ENCODE measurements around the gene SMIM33. TPM values are rescaled to one million over a fixed set of nuclear protein-coding genes. Genes with fewer than 3 reads are reported as not detected.
A peak's percentile ranks its signal among the peaks of the same experiment; 100 is the strongest.
"Not testable (repeated sequence)": the region's sequence is repeated elsewhere in the genome, so short reads cannot be mapped to it uniquely, and the experiment has no call there.

Gene SMIM33
- total and polyA plus RNA-seq, 2 experiments from 2014 or later = not detected

DNA sequence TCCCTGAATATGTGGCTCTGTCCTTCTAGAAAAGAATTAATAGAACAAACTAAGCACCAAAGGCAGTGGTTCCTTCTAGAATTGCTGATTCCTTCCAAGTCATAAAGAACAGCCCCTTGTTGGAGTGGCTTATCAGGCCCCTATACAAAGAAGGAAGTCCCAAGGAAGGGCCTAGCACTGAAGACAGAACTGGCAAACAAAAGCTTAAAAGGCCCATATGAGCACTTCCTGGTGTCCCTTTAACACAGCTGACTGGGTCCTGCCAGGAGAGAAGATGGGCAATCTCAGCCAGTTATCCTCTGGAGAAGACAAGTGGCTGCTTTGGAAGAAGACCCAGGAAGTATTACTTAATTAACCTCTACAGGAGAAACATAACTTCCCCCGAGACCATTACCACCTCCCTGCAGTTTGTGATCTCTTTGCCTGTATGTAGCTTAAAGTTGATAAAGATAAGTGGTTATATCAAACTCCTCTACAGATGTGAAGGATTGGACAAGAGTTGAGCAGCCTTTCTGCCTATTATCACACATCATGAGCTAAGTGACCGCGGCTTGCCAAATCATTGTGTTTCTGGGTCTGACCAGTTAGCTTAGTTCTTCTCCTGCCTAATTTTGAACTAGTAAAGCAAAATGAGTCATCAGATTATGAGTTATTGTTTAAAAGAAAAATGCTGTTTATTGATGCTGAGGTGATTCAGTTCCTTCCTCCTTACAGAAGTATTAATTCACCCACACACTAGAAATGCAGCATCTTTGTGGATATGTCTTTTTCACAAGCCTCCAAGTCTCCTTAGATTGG, 25.0 kb downstream of the SMIM33 start:
- peak; percentile 83 for DNase-seq
- Histone ChIP-seq H3K9me2 (ENCODE audit: insufficient read depth) (no peaks in the 10 kb centered on the region), H3F3A (ENCODE audit: insufficient read depth) (peaks cover 38% of the 10 kb centered on the region), H3K9me3 (ENCODE audit: low read depth) (no peaks in the 10 kb centered on the region), H3K36me3 (ENCODE audit: low read depth) (no peaks in the 10 kb centered on the region), H3K4me2 (ENCODE audit: unreplicated experiment) (peak overlapping the region; percentile 63), H3K27ac (peak overlapping the region; percentile 37), H3K4me3 (0 out of 2 replicates have a peak overlapping the region, but pooled peaks have one; percentile 10), H4K20me1 (ENCODE audit: insufficient read depth) (no peaks in the 10 kb centered on the region), H3K79me2 (ENCODE audit: insufficient read depth) (no peaks in the 10 kb centered on the region), H3K27me3 (replicated peaks; ENCODE audit: insufficient read depth) (no peaks in the 10 kb centered on the region), H3K9ac (no peak overlapping the region), H2AFZ (0 out of 2 replicates have a peak overlapping the region, but pooled peaks have one; percentile 1), H3K4me1 (ENCODE audit: insufficient read depth) (peaks cover 40% of the 10 kb centered on the region)
- WGBS, 2 experiments (ENCODE audit: low coverage in 1 of 2, low lambda C conversion rate in 2 of 2, missing lambda C conversion rate in 2 of 2) = 50 to 58% methylated on average over 3 of the region's 3 CpGs
- in situ Hi-C loops (cut with MboI) = no loop called here
- TF ChIP-seq EZH2 (IDR thresholded peaks at IDR 0.05; ENCODE audit: insufficient read depth, poor library complexity, severe bottlenecking) = no peak
- TF ChIP-seq EZH2phosphoT487 (IDR thresholded peaks at IDR 0.05; ENCODE audit: insufficient read depth, low read depth) = no peak

DNA sequence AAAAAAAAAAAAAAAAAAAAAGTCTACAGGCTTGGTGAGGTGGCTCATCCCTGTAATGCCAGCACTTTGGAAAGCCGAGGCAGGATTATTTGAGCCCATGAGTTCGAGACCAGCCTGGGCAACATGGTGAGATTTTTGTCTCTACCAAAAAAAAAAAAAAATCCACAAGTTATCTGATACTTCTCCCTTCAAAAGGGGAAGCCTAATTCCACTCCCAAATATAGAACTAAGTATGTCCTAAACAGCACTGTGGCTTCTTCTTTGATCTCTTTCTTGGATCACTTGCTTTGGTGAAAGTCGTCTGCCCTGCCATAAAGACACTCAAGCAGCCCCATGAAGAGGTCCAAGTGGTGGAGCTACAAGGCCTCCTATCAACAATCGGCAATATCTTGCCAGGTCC, 30.6 kb downstream of the SMIM33 start:
- Histone ChIP-seq H3K36me3 (ENCODE audit: low read depth) (no peaks in the 10 kb centered on the region), H3K4me2 (ENCODE audit: unreplicated experiment) (no peak overlapping the region), H3F3A (ENCODE audit: insufficient read depth) (peaks cover 7% of the 10 kb centered on the region; the same call in 1 of the 2 replicates), H3K4me1 (ENCODE audit: insufficient read depth) (peaks cover 5% of the 10 kb centered on the region), H3K9ac (no peak overlapping the region), H3K9me2 (ENCODE audit: insufficient read depth) (no peaks in the 10 kb centered on the region), H3K79me2 (ENCODE audit: insufficient read depth) (no peaks in the 10 kb centered on the region), H2AFZ (no peak overlapping the region), H3K27me3 (replicated peaks; ENCODE audit: insufficient read depth) (no peaks in the 10 kb centered on the region), H4K20me1 (ENCODE audit: insufficient read depth) (no peaks in the 10 kb centered on the region), H3K9me3 (ENCODE audit: low read depth) (no peaks in the 10 kb centered on the region), H3K27ac (no peak overlapping the region), H3K4me3 (no peak overlapping the region)
- DNase-seq = no peak
- 78 to 80% methylated on average over 4 of the region's 4 CpGs for WGBS, 2 experiments (ENCODE audit: low coverage in 1 of 2, low lambda C conversion rate in 2 of 2, missing lambda C conversion rate in 2 of 2)
- TF ChIP-seq EZH2 (IDR thresholded peaks at IDR 0.05; ENCODE audit: insufficient read depth, poor library complexity, severe bottlenecking) = no peak
- TF ChIP-seq EZH2phosphoT487 (IDR thresholded peaks at IDR 0.05; ENCODE audit: insufficient read depth, low read depth) = no peak
- in situ Hi-C loops (cut with MboI) = no loop called here

DNA sequence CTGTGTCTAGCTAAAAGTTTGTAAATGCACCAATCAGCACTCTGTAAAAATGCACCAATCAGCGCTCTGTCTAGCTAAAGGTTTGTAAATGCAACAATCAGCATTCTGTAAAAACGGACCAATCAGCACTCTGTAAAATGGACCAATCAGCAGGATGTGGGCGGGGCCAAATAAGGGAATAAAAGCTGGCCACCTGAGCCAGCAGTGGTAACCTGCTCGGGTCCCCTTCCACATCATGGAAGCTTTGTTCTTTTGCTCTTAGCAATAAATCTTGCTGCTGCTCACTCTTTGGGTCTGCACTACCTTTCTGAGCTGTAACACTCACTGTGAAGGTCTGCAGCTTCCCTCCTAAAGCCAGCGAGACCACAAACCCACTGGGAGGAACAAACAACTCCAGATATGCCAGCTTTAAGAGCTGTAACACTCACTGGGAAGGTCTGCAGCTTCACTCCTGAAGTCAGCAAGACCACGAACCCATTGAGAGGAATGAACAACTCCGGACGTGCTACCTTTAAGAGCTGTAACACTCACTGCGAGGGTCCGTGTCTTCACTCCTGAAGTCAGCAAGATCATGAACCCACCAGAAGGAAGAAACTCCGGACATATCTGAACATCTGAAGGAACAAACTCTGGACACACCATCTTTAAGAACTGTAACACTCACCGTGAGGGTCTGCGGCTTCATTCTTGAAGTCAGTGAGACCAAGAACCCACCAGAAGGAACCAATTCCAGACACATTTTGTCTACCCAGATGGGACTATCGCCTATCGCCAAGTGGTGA, 32.4 kb downstream of the SMIM33 start:
- H4K20me1 ChIP-seq (ENCODE audit: insufficient read depth); H3F3A ChIP-seq (ENCODE audit: insufficient read depth); H3K27me3 ChIP-seq (replicated peaks; ENCODE audit: insufficient read depth); H3K36me3 ChIP-seq (ENCODE audit: low read depth); DNase-seq; H3K4me3 ChIP-seq; in situ Hi-C loops (cut with MboI); H3K4me2 ChIP-seq (ENCODE audit: unreplicated experiment); H3K79me2 ChIP-seq (ENCODE audit: insufficient read depth); H3K9me3 ChIP-seq (ENCODE audit: low read depth); H3K27ac ChIP-seq; H3K4me1 ChIP-seq (ENCODE audit: insufficient read depth); H3K9ac ChIP-seq; H2AFZ ChIP-seq; H3K9me2 ChIP-seq (ENCODE audit: insufficient read depth): not testable (repeated sequence)
- 87 to 89% methylated on average over 15 of the region's 15 CpGs for WGBS, 2 experiments (ENCODE audit: low coverage in 1 of 2, low lambda C conversion rate in 2 of 2, missing lambda C conversion rate in 2 of 2)

DNA sequence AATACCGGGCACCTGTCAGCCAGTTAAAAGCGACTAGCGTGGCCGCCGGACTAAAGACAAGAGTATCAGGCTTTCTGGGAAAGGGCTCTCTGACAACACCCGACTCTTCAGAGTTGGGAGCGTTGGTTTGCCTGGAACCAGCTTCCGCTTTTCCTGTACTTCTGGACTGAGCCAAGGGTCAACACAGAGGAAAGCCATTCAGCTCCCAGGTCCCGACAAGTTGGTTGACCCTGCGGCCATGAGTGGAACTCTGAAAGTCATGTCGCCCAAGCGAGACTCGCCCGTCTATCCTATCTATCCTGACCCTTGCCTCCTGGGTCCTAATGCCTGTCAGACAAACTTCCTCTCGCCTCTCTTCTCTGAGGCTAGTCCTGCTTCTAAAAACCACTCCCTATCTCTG, 33.1 kb downstream of the SMIM33 start:
- WGBS, 2 experiments (ENCODE audit: low coverage in 1 of 2, low lambda C conversion rate in 2 of 2, missing lambda C conversion rate in 2 of 2) = 73 to 76% methylated on average over 15 of the region's 15 CpGs
- H3K27ac ChIP-seq; H3K9me3 ChIP-seq (ENCODE audit: low read depth); H2AFZ ChIP-seq; H3K9ac ChIP-seq; H4K20me1 ChIP-seq (ENCODE audit: insufficient read depth); H3K4me2 ChIP-seq (ENCODE audit: unreplicated experiment); DNase-seq; H3F3A ChIP-seq (ENCODE audit: insufficient read depth); H3K79me2 ChIP-seq (ENCODE audit: insufficient read depth); H3K36me3 ChIP-seq (ENCODE audit: low read depth); H3K27me3 ChIP-seq (replicated peaks; ENCODE audit: insufficient read depth); H3K4me3 ChIP-seq; in situ Hi-C loops (cut with MboI); H3K4me1 ChIP-seq (ENCODE audit: insufficient read depth); H3K9me2 ChIP-seq (ENCODE audit: insufficient read depth): not testable (repeated sequence)

DNA sequence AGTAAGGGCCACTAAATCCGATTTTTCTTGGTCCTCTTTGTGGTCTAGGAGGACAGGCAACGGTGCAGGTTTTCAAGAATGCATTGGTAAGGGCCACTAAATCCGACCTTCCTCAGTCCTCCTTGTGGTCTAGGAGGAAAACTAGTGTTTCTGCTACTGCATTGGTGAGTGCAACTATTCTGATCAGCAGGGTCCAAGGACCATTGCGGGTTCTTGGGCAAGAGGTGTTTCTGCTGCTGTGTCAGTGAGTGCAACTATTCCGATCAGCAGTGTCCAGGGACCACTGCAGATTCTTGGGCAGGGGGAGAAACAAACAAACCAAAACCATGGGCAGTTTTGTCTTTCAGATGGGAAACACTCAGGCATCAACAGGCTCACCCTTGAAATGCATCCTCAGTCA, 33.9 kb downstream of the SMIM33 start:
- H3K9ac ChIP-seq; H3K9me2 ChIP-seq (ENCODE audit: insufficient read depth); H3K4me1 ChIP-seq (ENCODE audit: insufficient read depth); in situ Hi-C loops (cut with MboI); H3K79me2 ChIP-seq (ENCODE audit: insufficient read depth); H3K4me2 ChIP-seq (ENCODE audit: unreplicated experiment); H3F3A ChIP-seq (ENCODE audit: insufficient read depth); H3K27me3 ChIP-seq (replicated peaks; ENCODE audit: insufficient read depth); H4K20me1 ChIP-seq (ENCODE audit: insufficient read depth); H3K27ac ChIP-seq; H2AFZ ChIP-seq; DNase-seq; H3K36me3 ChIP-seq (ENCODE audit: low read depth); H3K4me3 ChIP-seq; H3K9me3 ChIP-seq (ENCODE audit: low read depth): not testable (repeated sequence)
- 54 to 73% methylated on average over 5 of the region's 5 CpGs for WGBS, 2 experiments (ENCODE audit: low coverage in 1 of 2, low lambda C conversion rate in 2 of 2, missing lambda C conversion rate in 2 of 2)

Data from GM23248 (cell line).